Tibial nerve (tissue), 4 donors: Measurements from ENCODE around the gene IL34.

Source experiments
- EP300 ChIP-seq, 2 donors: sonication (generic); formaldehyde crosslinking; IDR thresholded peaks; one replicate each; pipeline ENCODE4 v1.6.1; 2017; ENCODE audit warnings: antibody characterized with exemption in 2 of 2, mild to moderate bottlenecking in 1 of 2
- POLR2A ChIP-seq, 2 donors: fragments of 450-650 bp; IDR thresholded peaks; one replicate each; pipeline ENCODE4 v1.6.1; 2017; ENCODE audit warnings: antibody characterized with exemption in 2 of 2, mild to moderate bottlenecking in 2 of 2, moderate library complexity in 2 of 2
- TF ChIP-seq, protein P1 (sequence below), 5 experiments: fragments of 200-600 bp in 3 of 5; fragments of 450-650 bp in 2 of 5; sonication (generic) in 3 of 5; IDR thresholded peaks; one replicate each; pipeline ENCODE4 v1.5.1; 2016 to 2019; ENCODE audit warnings: antibody characterized with exemption in 5 of 5, mild to moderate bottlenecking in 3 of 5, moderate library complexity in 2 of 5

DNA sequence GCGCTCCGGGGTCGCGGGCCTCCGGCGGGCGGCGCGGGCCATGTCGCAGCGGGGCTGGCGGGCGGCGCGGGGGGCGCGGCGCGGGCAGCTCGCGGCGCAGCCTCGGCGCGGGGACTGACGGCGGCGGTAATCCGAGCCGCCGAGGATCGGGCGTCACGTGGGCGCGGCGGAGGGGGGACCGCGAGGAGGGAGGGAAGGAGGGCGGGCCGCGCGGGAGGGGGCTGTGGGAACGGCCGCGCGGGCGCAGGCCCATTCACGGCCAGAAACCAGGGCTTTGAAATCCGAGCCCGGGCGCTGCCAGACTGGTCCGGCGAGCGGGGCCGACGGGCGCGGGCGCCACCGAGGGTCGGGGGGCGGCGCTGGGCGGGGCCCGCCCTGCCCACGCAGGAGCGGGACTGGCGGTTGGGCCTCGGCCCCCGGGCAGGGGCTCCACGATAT lies 39.6 kb downstream of the IL34 start, which contains the start of gene MTSS2:
- TF ChIP-seq, protein P1, sequence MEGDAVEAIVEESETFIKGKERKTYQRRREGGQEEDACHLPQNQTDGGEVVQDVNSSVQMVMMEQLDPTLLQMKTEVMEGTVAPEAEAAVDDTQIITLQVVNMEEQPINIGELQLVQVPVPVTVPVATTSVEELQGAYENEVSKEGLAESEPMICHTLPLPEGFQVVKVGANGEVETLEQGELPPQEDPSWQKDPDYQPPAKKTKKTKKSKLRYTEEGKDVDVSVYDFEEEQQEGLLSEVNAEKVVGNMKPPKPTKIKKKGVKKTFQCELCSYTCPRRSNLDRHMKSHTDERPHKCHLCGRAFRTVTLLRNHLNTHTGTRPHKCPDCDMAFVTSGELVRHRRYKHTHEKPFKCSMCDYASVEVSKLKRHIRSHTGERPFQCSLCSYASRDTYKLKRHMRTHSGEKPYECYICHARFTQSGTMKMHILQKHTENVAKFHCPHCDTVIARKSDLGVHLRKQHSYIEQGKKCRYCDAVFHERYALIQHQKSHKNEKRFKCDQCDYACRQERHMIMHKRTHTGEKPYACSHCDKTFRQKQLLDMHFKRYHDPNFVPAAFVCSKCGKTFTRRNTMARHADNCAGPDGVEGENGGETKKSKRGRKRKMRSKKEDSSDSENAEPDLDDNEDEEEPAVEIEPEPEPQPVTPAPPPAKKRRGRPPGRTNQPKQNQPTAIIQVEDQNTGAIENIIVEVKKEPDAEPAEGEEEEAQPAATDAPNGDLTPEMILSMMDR (IDR thresholded peaks at IDR 0.05) = peak in 1 of 5 experiments; percentile 15
- peak; percentile 46 to 63 for TF ChIP-seq POLR2A (IDR thresholded peaks at IDR 0.05)
- peak in 1 of 2 donors; percentile 65 for TF ChIP-seq EP300 (IDR thresholded peaks at IDR 0.05)
